ENCODE data around the gene PHLDA3. TPM values are rescaled to one million over a fixed set of nuclear protein-coding genes. Genes with fewer than 3 reads are reported as not detected.

PHLDA3 gene
- total RNA-seq, 1 donor from 2014 or later: 150 TPM

GRCh38 chr1:201514466-201514865 lies 45.5 kb upstream of the PHLDA3 start:
- peaks cover 11% of the 10 kb centered on the region for H3K27me3 Mint-ChIP-seq (ENCODE audit: low read depth, unreplicated experiment)
- Histone ChIP-seq H3K4me1 (ENCODE audit: insufficient read depth, low read length) (peaks cover 15% of the 10 kb centered on the region), H3K36me3 (ENCODE audit: insufficient read depth, low read length) (no peaks in the 10 kb centered on the region), H3K4me3 (ENCODE audit: insufficient read depth, low read depth, low read length) (no peak overlapping the region), H3K9ac (ENCODE audit: low read length) (no peak overlapping the region), H3K4me2 (ENCODE audit: low read length) (no peak overlapping the region), H4K20me1 (ENCODE audit: insufficient read depth, low read length) (no peaks in the 10 kb centered on the region), H3K79me2 (ENCODE audit: insufficient read depth, low read length) (no peaks in the 10 kb centered on the region), H3K27ac (ENCODE audit: low read depth, low read length) (no peak overlapping the region), H2AFZ (ENCODE audit: low read depth, low read length) (no peak overlapping the region), H3K9me3 (ENCODE audit: insufficient read depth, low read depth, low read length) (no peaks in the 10 kb centered on the region), H3K27me3 (ENCODE audit: insufficient read depth, low read length) (no peaks in the 10 kb centered on the region)
- FAIRE-seq (no peak), DNase-seq (ENCODE audit: low read depth) (no peak)
- H3K27ac Mint-ChIP-seq (ENCODE audit: unreplicated experiment): no peak overlapping the region
- no peaks in the 10 kb centered on the region for H3K9me3 Mint-ChIP-seq (ENCODE audit: unreplicated experiment)
- H3K36me3 Mint-ChIP-seq (ENCODE audit: low read depth, unreplicated experiment): no peaks in the 10 kb centered on the region
- peaks cover 21% of the 10 kb centered on the region for H3K4me1 Mint-ChIP-seq (ENCODE audit: low read depth, unreplicated experiment)
- no peak for TF ChIP-seq CTCF (IDR thresholded peaks at IDR 0.05; ENCODE audit: insufficient read depth, low read depth, low read length)
- TF ChIP-seq EZH2 (IDR thresholded peaks at IDR 0.05; ENCODE audit: insufficient read depth, low read length): no peak
- H3K4me3 Mint-ChIP-seq (ENCODE audit: unreplicated experiment): no peak overlapping the region

- Histone ChIP-seq H3K4me2 (ENCODE audit: low read length) (no peak overlapping the region), H3K27ac (ENCODE audit: low read depth, low read length) (no peak overlapping the region), H2AFZ (ENCODE audit: low read depth, low read length) (peak overlapping the region; percentile 38), H3K4me1 (ENCODE audit: insufficient read depth, low read length) (peaks cover 23% of the 10 kb centered on the region), H4K20me1 (ENCODE audit: insufficient read depth, low read length) (no peaks in the 10 kb centered on the region), H3K9me3 (ENCODE audit: insufficient read depth, low read depth, low read length) (no peaks in the 10 kb centered on the region), H3K79me2 (ENCODE audit: insufficient read depth, low read length) (no peaks in the 10 kb centered on the region), H3K36me3 (ENCODE audit: insufficient read depth, low read length) (no peaks in the 10 kb centered on the region), H3K9ac (ENCODE audit: low read length) (no peak overlapping the region), H3K4me3 (ENCODE audit: insufficient read depth, low read depth, low read length) (no peak overlapping the region), H3K27me3 (ENCODE audit: insufficient read depth, low read length) (no peaks in the 10 kb centered on the region)
- DNase-seq (ENCODE audit: low read depth): no peak
- no peaks in the 10 kb centered on the region for H3K9me3 Mint-ChIP-seq (ENCODE audit: unreplicated experiment)
- TF ChIP-seq CTCF (IDR thresholded peaks at IDR 0.05; ENCODE audit: insufficient read depth, low read depth, low read length): no peak
- TF ChIP-seq EZH2 (IDR thresholded peaks at IDR 0.05; ENCODE audit: insufficient read depth, low read length): no peak
- FAIRE-seq: no peak
- H3K36me3 Mint-ChIP-seq (ENCODE audit: low read depth, unreplicated experiment): no peaks in the 10 kb centered on the region
- peaks cover 11% of the 10 kb centered on the region for H3K27me3 Mint-ChIP-seq (ENCODE audit: low read depth, unreplicated experiment)
- H3K4me3 Mint-ChIP-seq (ENCODE audit: unreplicated experiment): peak overlapping the region; percentile 31
- peaks cover 27% of the 10 kb centered on the region for H3K4me1 Mint-ChIP-seq (ENCODE audit: low read depth, unreplicated experiment)
- H3K27ac Mint-ChIP-seq (ENCODE audit: unreplicated experiment): peak overlapping the region; percentile 79
Measured at GRCh38 chr1:201513498-201514243, 44.7 kb upstream of the PHLDA3 start.

GRCh38 chr1:201511941-201512539 lies 43.1 kb upstream of the PHLDA3 start:
- peak overlapping the region; percentile 46 for H3K4me3 Mint-ChIP-seq (ENCODE audit: unreplicated experiment)
- H3K9ac ChIP-seq (ENCODE audit: low read length): peak overlapping the region; percentile 9
- no peak for FAIRE-seq

More at GRCh38 chr1:201511941-201512539, 43.1 kb upstream of the PHLDA3 start:
- Histone ChIP-seq H3K27me3 (ENCODE audit: insufficient read depth, low read length) (no peaks in the 10 kb centered on the region), H3K4me2 (ENCODE audit: low read length) (peak overlapping the region; percentile 7), H3K9me3 (ENCODE audit: insufficient read depth, low read depth, low read length) (no peaks in the 10 kb centered on the region), H3K27ac (ENCODE audit: low read depth, low read length) (no peak overlapping the region), H4K20me1 (ENCODE audit: insufficient read depth, low read length) (no peaks in the 10 kb centered on the region), H3K36me3 (ENCODE audit: insufficient read depth, low read length) (no peaks in the 10 kb centered on the region), H3K79me2 (ENCODE audit: insufficient read depth, low read length) (peaks cover 5% of the 10 kb centered on the region), H3K4me1 (ENCODE audit: insufficient read depth, low read length) (peaks cover 34% of the 10 kb centered on the region), H3K4me3 (ENCODE audit: insufficient read depth, low read depth, low read length) (no peak overlapping the region), H2AFZ (ENCODE audit: low read depth, low read length) (peak overlapping the region; percentile 37)
- no peaks in the 10 kb centered on the region for H3K36me3 Mint-ChIP-seq (ENCODE audit: low read depth, unreplicated experiment)
- TF ChIP-seq CTCF (IDR thresholded peaks at IDR 0.05; ENCODE audit: insufficient read depth, low read depth, low read length) (no peak), EZH2 (IDR thresholded peaks at IDR 0.05; ENCODE audit: insufficient read depth, low read length) (no peak)
- H3K27me3 Mint-ChIP-seq (ENCODE audit: low read depth, unreplicated experiment): peaks cover 11% of the 10 kb centered on the region
- H3K9me3 Mint-ChIP-seq (ENCODE audit: unreplicated experiment): no peaks in the 10 kb centered on the region
- no peak for DNase-seq (ENCODE audit: low read depth)
- peak overlapping the region; percentile 80 for H3K27ac Mint-ChIP-seq (ENCODE audit: unreplicated experiment)
- peaks cover 27% of the 10 kb centered on the region for H3K4me1 Mint-ChIP-seq (ENCODE audit: low read depth, unreplicated experiment)

Measured in astrocyte (in vitro differentiated cells and primary cell).